ENCODE data around the gene KIF7. TPM values are rescaled to one million over a fixed set of nuclear protein-coding genes. Genes with fewer than 3 reads are reported as not detected.

Gene KIF7
- total RNA-seq, 2 experiments from 2014 or later, result 3.4 to 3.7 TPM

Other genes with a start within 250 kb of the KIF7 start
- not detected for gene RHCG, start 158.9 kb downstream of the KIF7 start, total RNA-seq
- 10 to 100 TPM; 22.5 to 23.1 TPM for gene TICRR, start 80.0 kb downstream of the KIF7 start, total RNA-seq
- gene PLIN1, start 23.9 kb upstream of the KIF7 start, total RNA-seq, result under 1 TPM; 0.23 to 0.34 TPM
- gene PEX11A, start 35.3 kb upstream of the KIF7 start, total RNA-seq, result 1 to 10 TPM; 3.0 to 4.0 TPM
- gene WDR93, start 35.3 kb upstream of the KIF7 start, total RNA-seq, result not detected
- gene MESP1, start 95.8 kb upstream of the KIF7 start, total RNA-seq, result 1 to 10 TPM; 4.2 to 4.5 TPM
- not detected for gene MESP2, start 120.9 kb upstream of the KIF7 start, total RNA-seq
- under 1 TPM in 1 of 2 experiments, not detected in 1; 0.27 TPM for gene ANPEP, start 159.4 kb upstream of the KIF7 start, total RNA-seq
- 10 to 100 TPM; 16.2 to 20.8 TPM for gene AP3S2, start 238.5 kb upstream of the KIF7 start, total RNA-seq

Measured in activated naive CD8-positive, alpha-beta T cell treated with anti-CD3 and anti-CD28 coated beads for 36 hours (primary cell).